ENCODE data around the gene SLCO3A1. TPM values are rescaled to one million over a fixed set of nuclear protein-coding genes. Genes with fewer than 3 reads are reported as not detected.

The SLCO3A1 gene
- polyA plus RNA-seq, 4 donors: 9.2 to 15.9 (median 12.1) TPM

- no peak for DNase-seq (ENCODE audit: low read depth in 4 of 4, low spot score in 3 of 4)
Observed at GRCh38 chr15:91860498-91860897, 7.0 kb downstream of the SLCO3A1 start.

GRCh38 chr15:91861223-91861622 is 7.7 kb downstream of the SLCO3A1 start:
- DNase-seq (ENCODE audit: low read depth in 4 of 4, low spot score in 3 of 4): no peak

GRCh38 chr15:91862891-91863504 is 9.5 kb downstream of the SLCO3A1 start:
- DNase-seq (ENCODE audit: low read depth in 4 of 4, low spot score in 3 of 4): no peak

- no peak for DNase-seq (ENCODE audit: low read depth in 4 of 4, low spot score in 3 of 4)
Observed at GRCh38 chr15:91863621-91864255, 10.2 kb downstream of the SLCO3A1 start.

- no peak for DNase-seq (ENCODE audit: low read depth in 4 of 4, low spot score in 3 of 4)
Observed at GRCh38 chr15:91864664-91865063, 11.2 kb downstream of the SLCO3A1 start.

GRCh38 chr15:91865486-91865885 is 12.0 kb downstream of the SLCO3A1 start:
- no peak for DNase-seq (ENCODE audit: low read depth in 4 of 4, low spot score in 3 of 4)

GRCh38 chr15:91865950-91866349 is 12.4 kb downstream of the SLCO3A1 start:
- no peak for DNase-seq (ENCODE audit: low read depth in 4 of 4, low spot score in 3 of 4)

- no peak for DNase-seq (ENCODE audit: low read depth in 4 of 4, low spot score in 3 of 4)
Observed at GRCh38 chr15:91866371-91866905, 12.9 kb downstream of the SLCO3A1 start.

GRCh38 chr15:91866971-91867372 is 13.5 kb downstream of the SLCO3A1 start:
- DNase-seq (ENCODE audit: low read depth in 4 of 4, low spot score in 3 of 4): no peak

GRCh38 chr15:91867581-91868026 is 14.1 kb downstream of the SLCO3A1 start:
- no peak for DNase-seq (ENCODE audit: low read depth in 4 of 4, low spot score in 3 of 4)

GRCh38 chr15:91870876-91871537 is 17.5 kb downstream of the SLCO3A1 start:
- no peak for DNase-seq (ENCODE audit: low read depth in 4 of 4, low spot score in 3 of 4)

GRCh38 chr15:91871837-91872236 is 18.3 kb downstream of the SLCO3A1 start:
- no peak for DNase-seq (ENCODE audit: low read depth in 4 of 4, low spot score in 3 of 4)

GRCh38 chr15:91872356-91873137 is 19.0 kb downstream of the SLCO3A1 start:
- no peak for DNase-seq (ENCODE audit: low read depth in 4 of 4, low spot score in 3 of 4)

- no peak for DNase-seq (ENCODE audit: low read depth in 4 of 4, low spot score in 3 of 4)
Observed at GRCh38 chr15:91873138-91873536, 19.6 kb downstream of the SLCO3A1 start.

- DNase-seq (ENCODE audit: low read depth in 4 of 4, low spot score in 3 of 4): no peak
Observed at GRCh38 chr15:91874171-91874570, 20.7 kb downstream of the SLCO3A1 start.

- peak in 1 of 4 donors; percentile 25 for DNase-seq (ENCODE audit: low read depth in 4 of 4, low spot score in 3 of 4)
Observed at GRCh38 chr15:91874992-91875660, 21.6 kb downstream of the SLCO3A1 start.

GRCh38 chr15:91876187-91876586 is 22.7 kb downstream of the SLCO3A1 start:
- no peak for DNase-seq (ENCODE audit: low read depth in 4 of 4, low spot score in 3 of 4)

GRCh38 chr15:91878319-91878870 is 24.9 kb downstream of the SLCO3A1 start:
- no peak for DNase-seq (ENCODE audit: low read depth in 4 of 4, low spot score in 3 of 4)

- no peak for DNase-seq (ENCODE audit: low read depth in 4 of 4, low spot score in 3 of 4)
Observed at GRCh38 chr15:91879158-91879557, 25.6 kb downstream of the SLCO3A1 start.

- no peak for DNase-seq (ENCODE audit: low read depth in 4 of 4, low spot score in 3 of 4)
Observed at GRCh38 chr15:91880373-91880772, 26.9 kb downstream of the SLCO3A1 start.

All from right renal pelvis (tissue), 4 donors.